GM12892 (cell line): Measurements from ENCODE around the gene ATP5F1E.

Experiments used
- POLR2A ChIP-seq: IDR thresholded peaks from 2 replicates; pipeline ENCODE4 v1.6.1; 2011; ENCODE audit warnings: low read depth, low read length, control low read depth
- POLR2AphosphoS5 ChIP-seq: IDR thresholded peaks from 2 replicates; pipeline ENCODE4 v1.6.1; 2011; ENCODE audit warnings: low read depth, low read length, control low read depth
- TAF1 ChIP-seq: IDR thresholded peaks from 2 replicates; pipeline ENCODE4 v1.6.1; 2011; ENCODE audit warnings: low read depth, mild to moderate bottlenecking, control low read depth, low read length, borderline replicate concordance

- TF ChIP-seq POLR2A = no peak
- TF ChIP-seq POLR2AphosphoS5 = no peak
- TF ChIP-seq TAF1 = no peak
These were observed 42.3 kb upstream of the ATP5F1E start for GRCh38 chr20:59074456-59074855.
